HG03064 (cell line): ENCODE data around the gene FGFBP2.

Source experiments
- ATAC-seq: cut with Tn5 transposase; IDR thresholded peaks from one replicate; pipeline ENCODE4 v1.9.1; 2021; ENCODE audit warnings: low read depth; ENCODE audit not compliant: unreplicated experiment

FGFBP2 gene, protein sequence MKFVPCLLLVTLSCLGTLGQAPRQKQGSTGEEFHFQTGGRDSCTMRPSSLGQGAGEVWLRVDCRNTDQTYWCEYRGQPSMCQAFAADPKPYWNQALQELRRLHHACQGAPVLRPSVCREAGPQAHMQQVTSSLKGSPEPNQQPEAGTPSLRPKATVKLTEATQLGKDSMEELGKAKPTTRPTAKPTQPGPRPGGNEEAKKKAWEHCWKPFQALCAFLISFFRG

DNA sequence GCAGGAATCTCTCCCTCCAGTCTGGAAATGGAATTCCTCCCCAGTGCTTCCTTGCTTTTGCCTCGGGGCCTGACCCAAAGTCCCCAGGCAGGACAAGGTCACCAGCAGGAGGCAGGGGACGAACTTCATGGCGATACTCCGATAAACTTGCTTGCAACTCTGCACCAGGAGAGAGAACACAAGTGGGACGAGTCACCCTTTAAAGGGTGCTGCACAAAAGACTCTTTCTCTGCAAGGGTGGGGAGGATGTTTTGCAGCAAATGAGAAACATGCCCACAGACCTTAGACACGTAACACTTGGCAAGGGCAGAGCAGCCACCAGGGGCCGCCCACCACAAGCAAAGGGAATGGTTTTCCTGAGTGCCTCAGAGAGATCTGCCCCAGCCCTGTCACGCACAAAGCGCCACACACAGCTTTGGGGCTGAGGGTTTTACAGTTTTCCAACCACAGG lies at the start of gene FGFBP2:
FGFBP2 (minus strand) TSS at position 175 of the 451 bp plus-strand sequence; CDS start at position 129, 46 bp downstream.
- no peak for ATAC-seq

DNA sequence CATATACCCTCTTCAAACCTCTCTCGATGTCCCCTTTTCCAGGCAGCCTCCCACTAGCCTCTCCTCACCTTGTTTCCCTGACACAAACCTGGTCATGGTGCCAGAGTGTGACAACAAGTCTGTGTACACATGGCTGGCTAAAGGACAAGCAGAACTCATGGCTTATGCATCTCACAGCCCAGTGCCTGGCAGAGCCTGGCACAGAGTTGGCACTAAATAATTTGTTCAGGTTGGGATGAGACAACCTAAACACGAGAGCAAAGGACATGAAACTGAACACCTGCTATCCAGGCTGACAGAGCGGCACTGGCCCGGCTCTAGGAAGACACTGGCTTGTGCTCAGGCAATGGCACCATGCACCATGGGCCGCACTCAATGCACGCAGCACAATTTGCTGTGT lies 48.2 kb upstream of the FGFBP2 start:
- ATAC-seq: no peak

DNA sequence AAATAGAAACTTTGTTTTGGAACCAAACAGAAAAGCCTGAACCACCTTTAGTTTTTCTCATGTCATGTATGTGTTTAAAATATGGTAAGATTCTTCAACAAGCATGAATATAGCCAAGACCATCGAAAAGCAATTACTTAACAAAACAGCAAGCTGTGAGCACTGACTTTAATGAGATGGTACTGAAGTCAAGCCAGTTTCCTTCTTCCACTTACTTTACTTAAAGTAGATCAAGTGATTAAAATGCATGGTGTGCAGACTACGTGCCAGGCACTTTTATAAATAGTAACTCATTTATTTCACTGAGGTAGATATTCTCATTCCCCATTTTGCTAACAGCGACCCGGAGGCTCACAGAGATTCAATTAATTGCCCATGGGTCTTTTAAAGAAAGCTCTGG lies 46.2 kb upstream of the FGFBP2 start:
- ATAC-seq: no peak

DNA sequence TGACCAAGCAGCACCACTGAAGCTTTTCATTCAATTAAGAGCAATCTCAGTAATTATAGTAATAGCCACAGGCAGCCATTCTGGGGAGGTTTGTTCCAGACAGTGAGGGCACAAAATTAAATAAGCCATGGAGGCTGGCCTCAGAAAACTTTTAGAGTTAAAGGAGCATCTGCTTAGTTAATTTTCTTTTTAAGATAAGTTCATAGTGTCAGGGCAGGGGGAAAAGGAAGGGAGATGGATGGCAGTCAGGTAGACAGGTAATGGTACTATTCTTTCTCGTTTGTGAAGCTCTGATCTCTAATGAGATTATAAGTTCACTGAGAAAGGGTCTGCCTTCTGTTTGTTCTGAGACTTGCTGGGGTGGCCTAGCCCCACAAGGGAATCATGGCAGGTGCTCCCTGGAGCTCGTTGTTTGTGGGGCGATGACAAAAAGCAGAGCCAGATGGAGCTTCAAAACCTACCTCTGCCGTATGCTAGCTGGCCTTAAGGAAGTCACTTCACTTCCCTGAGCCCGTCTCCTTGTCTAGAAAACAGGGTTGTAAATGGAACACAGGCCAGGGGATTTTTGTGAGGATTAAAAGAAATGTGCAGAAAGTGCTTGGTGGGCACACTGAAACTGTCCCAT lies 44.6 kb upstream of the FGFBP2 start:
- no peak for ATAC-seq

DNA sequence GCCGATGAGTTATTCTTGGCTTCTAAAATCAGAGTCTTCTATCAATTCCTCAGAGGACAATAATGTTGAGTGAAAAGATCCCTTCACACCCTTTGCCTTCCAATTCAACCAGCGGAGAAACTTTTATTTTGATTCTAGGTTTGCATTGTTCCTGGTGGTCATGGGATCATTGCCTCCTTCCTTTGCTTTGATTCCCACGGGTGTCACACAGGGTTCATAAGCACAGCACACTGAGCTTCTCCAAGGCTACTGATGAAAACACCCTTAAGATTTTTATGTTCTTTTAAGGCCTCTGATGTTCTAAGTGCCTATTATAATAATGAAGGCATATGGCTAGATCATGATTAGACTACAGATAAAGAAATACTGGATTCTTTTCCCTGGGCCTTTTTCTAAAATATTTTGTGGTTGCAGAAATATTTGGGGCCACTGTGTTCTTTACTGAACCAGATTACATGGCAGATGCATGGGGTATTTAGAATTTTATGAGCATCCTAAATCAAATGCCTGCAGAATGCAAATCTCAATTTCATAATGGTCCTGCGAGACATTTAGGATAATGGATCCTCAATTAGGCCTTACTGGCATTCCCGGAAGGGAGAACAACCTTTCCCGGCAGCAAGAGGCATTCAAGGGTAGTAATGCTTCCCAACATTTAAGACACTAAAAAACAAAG lies 43.9 kb upstream of the FGFBP2 start:
- no peak for ATAC-seq

DNA sequence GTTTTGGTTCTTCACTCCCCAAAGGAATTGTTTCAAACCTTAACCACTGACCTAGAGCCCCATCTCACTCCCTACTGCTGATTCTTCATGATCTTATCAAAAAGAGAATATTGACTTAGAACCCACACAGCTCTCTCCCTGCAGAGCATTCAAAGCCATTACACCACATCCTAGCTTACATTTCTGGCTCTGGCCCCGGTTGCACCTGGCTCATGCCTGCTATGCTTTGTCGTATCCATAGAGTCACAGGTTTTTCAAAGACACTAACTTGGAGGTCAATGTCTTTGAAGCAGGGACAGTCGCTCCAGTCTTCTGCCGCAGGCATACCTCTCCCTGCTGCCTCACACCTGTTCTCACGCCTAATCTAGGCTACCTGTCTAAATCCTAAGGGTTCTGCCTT lies 42.7 kb upstream of the FGFBP2 start:
- ATAC-seq: no peak

DNA sequence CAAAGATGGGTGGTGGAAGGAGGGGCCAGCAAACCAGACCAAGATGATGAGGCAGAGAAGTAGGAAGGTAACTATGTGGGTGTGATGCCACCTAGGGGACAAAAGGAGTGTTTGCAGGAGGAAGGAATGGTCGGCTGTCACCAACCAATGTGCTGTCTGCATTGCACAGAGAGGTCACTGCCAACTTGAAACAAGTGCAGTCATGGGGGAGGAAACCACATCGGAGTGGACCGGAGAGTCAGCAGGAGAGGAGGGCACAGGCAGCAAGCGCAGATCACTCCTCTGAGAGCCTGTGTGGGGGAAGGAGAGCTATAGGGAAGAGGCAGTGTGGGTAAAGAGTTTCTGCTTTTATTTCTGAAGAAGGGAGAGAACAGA lies 38.5 kb upstream of the FGFBP2 start:
- ATAC-seq: peak; percentile 60

DNA sequence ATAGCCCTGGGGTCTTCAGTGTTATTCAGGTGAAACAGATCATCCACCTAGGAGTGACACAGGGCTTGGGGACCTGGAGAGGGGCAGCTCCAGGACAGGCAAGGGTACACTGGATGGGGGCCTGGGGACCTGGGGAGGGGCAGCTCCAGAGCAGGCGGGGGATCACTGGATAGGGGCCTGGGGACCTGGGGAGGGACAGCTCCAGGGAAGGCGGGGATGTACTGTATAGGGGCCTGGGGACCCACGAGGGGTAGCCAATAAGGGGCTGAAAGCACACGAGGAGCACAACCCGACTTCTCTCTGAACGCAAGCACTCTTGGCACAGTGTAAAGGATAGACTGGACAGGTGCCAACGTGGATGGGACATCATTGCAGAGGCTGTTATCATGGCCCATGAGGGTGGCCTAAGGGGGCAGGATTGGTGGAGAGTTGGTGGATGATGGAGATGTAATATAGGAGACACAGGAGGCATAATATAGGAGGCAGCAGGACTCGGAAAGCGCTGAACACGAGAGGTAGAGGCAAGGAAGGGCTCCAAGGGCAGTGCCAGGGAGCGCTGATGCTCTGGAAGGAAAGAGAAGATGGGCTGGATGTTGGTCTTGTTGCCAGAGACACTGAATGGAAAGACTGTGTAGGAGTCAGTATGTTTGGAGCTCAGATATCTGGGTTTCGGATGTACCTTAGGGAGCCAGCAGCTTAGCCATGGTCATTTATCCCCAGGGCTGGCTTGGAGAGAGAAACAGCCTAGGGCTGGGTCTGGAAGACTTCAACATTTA lies 37.9 kb upstream of the FGFBP2 start:
- no peak for ATAC-seq

DNA sequence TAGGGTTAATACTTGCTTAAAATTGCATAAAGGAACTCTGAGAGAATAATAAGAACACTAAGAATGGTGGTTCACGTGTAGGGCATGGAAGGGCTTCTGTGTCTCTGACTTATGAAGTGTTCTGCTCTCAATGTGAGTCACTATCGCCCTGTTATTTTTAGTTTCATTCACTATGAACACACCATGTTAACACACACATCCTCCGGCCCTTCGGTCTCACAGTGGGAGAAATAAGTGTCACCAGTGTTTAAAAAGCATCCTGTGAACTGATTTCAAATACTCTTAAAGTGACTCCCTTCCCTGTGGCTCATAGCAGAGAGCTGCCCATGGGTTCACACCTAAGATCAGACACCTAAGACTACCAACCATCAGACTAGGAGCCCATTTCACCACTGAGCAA lies 33.8 kb upstream of the FGFBP2 start:
- ATAC-seq: no peak

DNA sequence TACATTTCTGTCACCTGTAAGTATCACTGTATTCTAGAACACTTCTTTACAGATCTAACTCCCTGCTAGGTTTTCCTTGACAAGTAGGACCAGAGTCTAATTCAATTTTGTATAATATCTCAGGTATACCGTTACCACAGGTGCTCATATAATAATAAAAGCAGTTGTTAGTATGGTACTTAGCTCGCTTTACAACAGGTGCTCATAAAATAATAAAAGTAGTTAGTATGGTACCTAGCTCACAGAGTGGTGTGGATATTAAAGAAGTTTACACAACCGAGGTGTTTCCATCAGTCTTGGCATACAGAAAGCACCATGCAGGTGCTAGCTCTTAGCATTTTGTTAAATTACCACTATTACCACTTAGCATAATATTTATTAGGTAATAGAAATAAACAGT lies 32.9 kb upstream of the FGFBP2 start:
- no peak for ATAC-seq

DNA sequence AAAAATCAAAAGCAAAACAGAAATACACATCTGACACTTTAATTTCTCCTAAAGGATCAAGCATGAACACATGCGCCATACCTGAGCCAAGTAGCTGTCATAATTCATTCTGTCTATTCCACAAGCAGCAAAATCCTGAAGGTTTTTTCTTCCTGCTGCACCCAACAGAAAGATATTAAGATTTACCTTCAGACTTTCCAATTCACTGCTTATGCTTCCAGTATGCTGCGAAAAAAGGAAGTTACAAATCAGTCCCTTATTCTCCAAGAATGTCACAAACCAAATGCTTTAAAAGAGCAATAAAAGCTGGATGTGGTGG lies 29.2 kb upstream of the FGFBP2 start:
- ATAC-seq: no peak

DNA sequence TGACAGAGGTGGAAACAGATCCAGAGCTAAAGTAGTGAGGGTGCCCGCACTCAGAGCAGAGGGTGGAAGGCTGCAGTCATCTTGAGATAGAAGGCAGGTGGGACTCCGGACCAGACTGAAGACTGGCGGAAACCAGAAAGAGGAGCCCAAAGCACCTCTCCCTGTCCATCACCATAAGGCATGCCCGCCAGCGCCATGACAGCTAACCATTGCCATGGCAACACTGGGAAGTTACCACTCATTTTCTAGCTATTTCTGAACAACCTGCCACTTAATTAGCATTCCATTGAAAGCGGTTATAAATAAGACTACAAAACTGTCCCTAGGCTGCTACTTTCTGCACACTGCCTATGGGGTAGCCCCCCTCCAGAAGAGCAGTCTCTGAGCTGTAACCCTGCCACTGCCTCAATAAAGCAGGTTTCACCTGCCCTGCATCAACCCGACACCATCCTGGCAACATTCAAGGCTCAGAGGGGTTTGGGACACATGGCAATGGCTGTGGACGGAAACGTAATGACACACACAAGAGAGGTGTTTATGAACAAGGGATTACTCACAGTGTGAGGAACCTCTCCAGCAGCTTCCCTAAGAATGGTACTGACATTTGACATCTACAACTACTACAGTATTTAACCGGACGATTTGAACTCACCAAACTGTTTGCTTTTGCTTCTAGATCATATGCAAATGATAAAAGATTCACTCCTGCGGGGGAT lies 27.8 kb upstream of the FGFBP2 start:
- ATAC-seq: no peak

DNA sequence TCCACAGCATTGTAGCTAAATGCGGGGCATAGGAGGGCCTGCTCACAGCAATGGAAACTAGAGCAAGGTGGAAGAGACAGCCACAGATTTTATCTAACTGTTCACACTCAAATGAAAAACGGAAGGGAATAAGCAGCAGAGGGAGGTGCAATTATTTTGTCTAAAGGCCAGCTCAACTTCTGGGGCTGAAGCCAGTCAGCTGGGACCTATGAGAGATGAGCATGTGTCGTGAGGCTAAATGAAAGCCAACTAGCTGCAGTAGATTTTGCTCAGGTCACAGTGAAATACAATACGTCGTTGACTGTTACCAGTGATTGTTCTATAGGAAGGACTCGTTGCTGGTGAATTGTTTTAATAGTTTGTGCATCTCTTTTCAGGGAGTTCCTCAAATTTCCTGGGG lies 26.4 kb upstream of the FGFBP2 start:
- no peak for ATAC-seq

DNA sequence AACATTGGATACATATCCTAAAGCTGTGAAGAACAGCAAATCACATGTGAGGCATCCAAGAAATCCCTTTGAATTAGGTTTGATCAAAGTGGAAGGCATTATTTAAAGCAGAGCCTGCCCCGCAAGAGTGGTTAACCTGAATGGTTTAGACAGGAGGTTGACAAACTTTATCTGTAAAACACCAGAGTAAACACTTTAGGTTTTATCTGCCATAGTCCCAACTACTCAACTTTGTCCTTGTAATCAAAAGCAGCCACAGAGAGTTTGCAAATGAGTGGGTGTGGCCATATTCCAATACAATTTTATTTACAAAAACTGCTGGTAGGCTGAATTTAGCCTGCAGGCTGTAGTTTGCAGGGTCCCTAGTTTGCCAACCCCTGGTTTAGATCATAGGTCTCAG lies 25.2 kb upstream of the FGFBP2 start:
- no peak for ATAC-seq

DNA sequence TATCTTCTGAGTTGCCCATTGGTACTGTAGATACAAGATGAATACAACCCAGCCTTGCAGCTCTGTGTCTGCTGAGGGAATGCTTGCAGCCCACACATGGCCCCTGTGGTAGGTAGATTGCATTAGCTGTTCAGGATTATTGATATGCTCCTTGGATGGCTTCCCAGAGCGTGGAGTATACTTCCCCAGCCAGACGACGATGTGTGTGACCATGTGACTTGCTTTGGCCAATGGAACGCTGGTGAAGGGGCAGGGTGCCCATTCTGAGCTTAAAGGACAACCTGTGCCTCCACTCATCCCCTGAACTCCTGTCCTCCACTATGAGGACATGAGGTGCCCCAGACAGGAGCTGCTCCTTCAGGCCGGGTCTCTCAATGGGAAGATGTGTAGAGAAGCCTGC lies 23.9 kb upstream of the FGFBP2 start:
- no peak for ATAC-seq

DNA sequence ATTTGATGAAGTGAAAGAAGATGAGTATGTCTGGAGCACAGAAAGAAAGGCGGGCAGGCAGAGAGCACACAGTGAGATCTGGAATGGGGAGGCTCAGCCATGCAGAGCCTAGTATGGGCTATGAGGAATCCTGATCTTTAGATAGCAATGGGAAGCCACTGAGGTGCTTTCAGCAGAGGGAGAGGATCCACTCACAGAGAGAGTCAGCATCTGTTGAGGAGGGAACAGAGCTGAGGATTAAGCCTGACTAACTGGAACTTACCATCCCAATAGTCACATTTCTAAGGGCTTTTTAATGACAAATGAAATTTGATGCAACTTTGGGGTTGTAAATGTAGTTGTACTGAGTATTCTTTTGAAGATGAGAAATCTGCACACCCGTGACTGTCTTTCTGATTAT lies 20.6 kb upstream of the FGFBP2 start:
- ATAC-seq: no peak

DNA sequence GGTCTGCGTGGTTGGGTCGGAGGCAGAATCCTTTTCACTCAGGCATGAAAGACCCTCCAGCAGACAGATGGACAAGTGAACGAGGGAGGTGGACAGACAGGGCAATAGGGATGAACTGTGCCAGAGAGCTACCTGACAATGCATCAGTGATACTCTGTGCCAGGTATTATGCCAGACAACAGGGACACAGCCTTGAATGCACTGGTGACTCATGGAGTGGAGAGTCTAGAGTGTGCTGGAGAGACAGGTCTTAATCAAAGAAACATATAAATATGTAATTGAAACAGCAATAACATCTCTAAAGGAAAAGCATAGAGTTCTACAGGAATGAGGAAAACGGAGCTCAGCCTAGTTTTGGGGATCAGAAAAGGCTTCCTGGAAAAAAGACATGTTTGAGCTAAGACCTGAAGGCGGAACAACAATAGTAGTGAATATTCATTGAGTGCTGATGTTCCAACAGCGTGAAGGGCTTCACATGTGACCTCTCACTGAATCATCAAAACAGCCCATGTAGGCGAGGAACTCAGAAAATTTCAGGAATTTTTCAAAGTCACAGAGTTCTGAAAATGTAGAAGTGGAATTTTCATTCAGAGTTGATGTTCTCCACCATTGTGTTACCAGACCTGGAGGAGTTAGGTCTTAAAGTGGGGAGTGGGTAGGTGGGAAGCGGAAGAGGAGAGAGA lies 20.0 kb upstream of the FGFBP2 start:
- no peak for ATAC-seq

DNA sequence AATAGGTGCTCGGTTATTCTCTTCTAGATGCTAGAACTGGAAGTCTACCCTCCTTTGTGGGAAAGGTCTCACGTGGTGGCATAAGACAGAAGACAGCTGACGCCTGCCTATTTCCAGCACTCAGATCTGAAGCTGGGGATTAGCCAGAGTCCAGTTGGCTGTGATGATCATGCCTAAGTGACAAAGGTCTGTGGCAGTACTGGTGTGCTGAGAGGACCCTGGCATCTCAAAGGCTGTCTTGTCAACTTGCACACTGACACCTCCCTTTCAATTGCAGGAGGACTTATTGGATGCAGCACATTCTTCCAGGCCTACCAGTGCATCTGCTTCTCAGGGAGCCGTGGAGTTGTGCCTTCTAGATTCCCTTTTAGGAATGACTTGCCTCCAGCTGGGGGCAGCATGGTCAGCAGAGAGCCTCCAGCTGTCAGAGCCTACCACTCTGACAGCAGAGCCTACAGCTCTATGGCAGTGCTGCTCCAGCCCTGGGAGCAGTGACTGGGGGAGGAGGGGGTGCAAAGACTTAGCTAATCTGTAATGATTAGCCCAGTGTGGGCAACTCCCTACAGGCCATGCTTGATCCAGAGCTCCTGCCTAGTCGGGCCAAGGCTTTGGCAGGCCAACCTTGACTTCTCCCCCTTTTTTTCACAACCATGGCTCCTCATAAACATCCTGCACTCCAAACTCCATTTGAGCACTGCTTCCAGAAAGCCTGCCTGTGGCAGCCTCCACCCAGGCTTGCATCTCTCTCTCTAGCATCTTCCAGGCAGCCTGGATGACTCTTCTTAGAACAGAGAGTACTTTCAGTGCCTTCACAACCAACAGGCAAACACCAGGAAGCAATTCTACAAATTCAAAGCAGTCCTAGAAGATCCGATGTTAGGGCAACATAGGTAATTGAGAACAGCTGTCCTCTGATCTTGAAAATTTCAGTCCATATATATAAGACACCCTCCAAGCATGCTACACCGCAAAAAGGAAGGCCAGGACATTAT lies 13.8 kb upstream of the FGFBP2 start:
- ATAC-seq: no peak
